IPS-20b (cell line): ENCODE data around the gene ACKR1.

Experiments
- H3K27ac ChIP-seq: one replicate; pipeline ENCODE4 v1.5.1; 2013; ENCODE audit warnings: low read length
- H3K27me3 ChIP-seq: 2 replicates; pipeline ENCODE4 v1.6.1; 2013; ENCODE audit warnings: mild to moderate bottlenecking, low read length, inconsistent platforms; ENCODE audit not compliant: insufficient read depth
- H3K36me3 ChIP-seq: 2 replicates; pipeline ENCODE4 v1.6.1; 2013; ENCODE audit warnings: low read depth, mild to moderate bottlenecking, inconsistent platforms, low read length, moderate library complexity; ENCODE audit not compliant: insufficient read depth
- H3K4me1 ChIP-seq: 2 replicates; pipeline ENCODE4 v1.6.1; 2013; ENCODE audit warnings: mild to moderate bottlenecking, control low read depth, inconsistent platforms, low read length, moderate library complexity; ENCODE audit not compliant: insufficient read depth
- H3K4me3 ChIP-seq: 2 replicates; pipeline ENCODE4 v1.5.1; 2013; ENCODE audit warnings: mild to moderate bottlenecking, low read length, inconsistent platforms
- H3K9ac ChIP-seq: 2 replicates; pipeline ENCODE4 v1.6.1; 2013; ENCODE audit warnings: low read depth, mild to moderate bottlenecking, inconsistent platforms, low read length, moderate library complexity
- H3K9me3 ChIP-seq: 2 replicates; pipeline ENCODE4 v1.6.1; 2013; ENCODE audit warnings: mild to moderate bottlenecking, low read depth, low read length, inconsistent platforms; ENCODE audit not compliant: insufficient read depth

ACKR1 gene

DNA sequence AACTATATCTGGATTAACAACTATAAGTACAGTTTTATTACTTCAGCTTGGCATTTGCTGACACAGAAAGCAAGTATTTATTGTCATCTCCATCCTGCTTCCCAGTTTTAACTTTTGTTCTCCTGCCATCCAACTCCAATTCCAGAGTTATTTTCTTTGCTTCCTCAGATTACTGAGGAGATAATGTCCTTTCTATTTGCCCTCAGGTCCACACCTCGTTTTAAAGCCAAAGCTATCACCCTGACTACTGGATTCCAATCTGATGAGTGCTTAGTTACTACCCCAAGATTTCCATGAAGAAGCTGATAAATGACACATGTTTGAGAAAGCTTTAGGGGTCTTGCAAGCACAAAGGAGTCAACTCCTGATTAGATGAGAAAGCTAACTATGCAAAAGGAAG lies 25.2 kb downstream of the ACKR1 start:
- no peak overlapping the region for H3K27ac ChIP-seq
- no peaks in the 10 kb centered on the region for H3K27me3 ChIP-seq
- H3K4me1 ChIP-seq: no peaks in the 10 kb centered on the region
- no peak overlapping the region for H3K9ac ChIP-seq
- H3K9me3 ChIP-seq: no peaks in the 10 kb centered on the region
- H3K36me3 ChIP-seq: no peaks in the 10 kb centered on the region
- H3K4me3 ChIP-seq: no peak overlapping the region

DNA sequence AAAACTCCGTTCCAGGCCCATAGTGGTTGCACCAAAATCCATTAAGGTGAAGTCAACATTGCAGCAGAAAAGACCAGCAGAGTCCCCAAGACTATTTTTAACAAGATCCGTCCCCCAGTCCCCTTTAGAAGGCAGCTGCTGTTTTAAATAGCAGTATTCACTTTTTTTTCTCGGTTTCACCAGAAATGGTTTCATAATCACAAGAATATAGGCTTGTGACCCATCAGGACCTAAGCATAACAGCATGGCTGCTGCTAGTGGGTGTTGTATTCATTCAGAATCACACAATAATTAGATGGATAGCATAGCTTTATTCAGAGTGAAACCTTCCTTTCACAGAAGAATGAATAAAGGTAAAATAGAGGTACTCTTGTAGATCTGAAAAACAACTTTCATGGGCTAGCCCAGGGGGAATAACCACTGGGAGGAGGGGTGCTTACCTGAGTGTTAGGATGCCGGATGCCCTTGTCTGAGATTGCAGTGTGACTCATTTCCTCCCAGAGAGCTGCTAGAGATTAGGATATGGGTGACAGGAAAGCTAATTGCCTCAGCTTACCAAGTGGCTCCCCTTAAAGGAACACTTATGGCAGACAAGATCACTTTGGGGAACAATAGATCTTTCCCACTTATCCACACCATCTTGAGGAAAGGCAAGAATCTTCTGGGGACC lies 35.0 kb downstream of the ACKR1 start:
- Histone ChIP-seq H3K4me3 (no peak overlapping the region), H3K36me3 (no peaks in the 10 kb centered on the region), H3K4me1 (no peaks in the 10 kb centered on the region), H3K9ac (no peak overlapping the region), H3K9me3 (peaks cover 6% of the 10 kb centered on the region; the same call in 1 of the 2 replicates), H3K27me3 (no peaks in the 10 kb centered on the region), H3K27ac (no peak overlapping the region)

DNA sequence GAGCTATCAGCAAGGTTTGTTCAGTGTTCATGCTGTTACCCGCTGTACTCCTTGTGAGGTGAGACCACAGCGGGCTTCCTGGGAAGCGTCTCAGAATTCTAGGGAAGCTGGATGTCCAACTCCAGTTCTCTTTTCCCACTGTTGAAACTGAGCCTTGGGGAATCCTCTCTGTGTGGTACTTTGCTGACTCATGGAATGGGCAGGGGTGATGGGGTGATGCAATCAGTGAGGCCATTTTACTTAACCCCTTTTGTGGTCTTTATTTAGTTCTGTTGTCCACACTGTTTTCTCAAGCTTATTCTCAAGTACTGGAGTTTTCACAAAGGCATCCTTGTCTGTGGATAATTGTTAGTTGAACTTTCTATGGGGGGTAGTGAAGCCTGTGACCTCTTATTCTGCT lies 42.6 kb downstream of the ACKR1 start:
- H3K9ac ChIP-seq: no peak overlapping the region
- no peak overlapping the region for H3K4me3 ChIP-seq
- H3K27ac ChIP-seq: no peak overlapping the region
- H3K36me3 ChIP-seq: no peaks in the 10 kb centered on the region
- H3K4me1 ChIP-seq: no peaks in the 10 kb centered on the region
- H3K9me3 ChIP-seq: peaks cover 6% of the 10 kb centered on the region; the same call in 1 of the 2 replicates
- no peaks in the 10 kb centered on the region for H3K27me3 ChIP-seq

DNA sequence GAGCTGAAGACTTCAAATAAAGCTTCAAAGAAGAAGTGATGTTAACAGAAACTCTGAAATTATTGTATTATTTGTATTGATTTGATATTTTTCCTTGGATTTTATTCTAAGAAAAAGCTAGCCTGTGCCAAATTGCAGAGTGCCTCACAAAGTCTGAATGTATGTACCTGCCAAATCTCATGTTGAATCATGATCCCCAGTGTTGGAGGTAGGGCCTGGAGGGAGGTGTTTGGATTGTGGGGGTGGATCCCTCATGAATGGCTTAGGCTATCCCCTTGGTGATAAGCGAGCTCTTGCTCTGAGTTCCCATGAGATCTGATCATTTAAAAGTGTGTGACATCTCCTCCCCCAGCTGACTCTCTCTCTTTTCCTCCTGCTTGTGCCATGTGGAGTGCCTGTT lies 43.6 kb downstream of the ACKR1 start:
- Histone ChIP-seq H3K9ac (no peak overlapping the region), H3K4me1 (no peaks in the 10 kb centered on the region), H3K27me3 (no peaks in the 10 kb centered on the region), H3K27ac (no peak overlapping the region), H3K36me3 (no peaks in the 10 kb centered on the region), H3K4me3 (no peak overlapping the region), H3K9me3 (no peaks in the 10 kb centered on the region)

DNA sequence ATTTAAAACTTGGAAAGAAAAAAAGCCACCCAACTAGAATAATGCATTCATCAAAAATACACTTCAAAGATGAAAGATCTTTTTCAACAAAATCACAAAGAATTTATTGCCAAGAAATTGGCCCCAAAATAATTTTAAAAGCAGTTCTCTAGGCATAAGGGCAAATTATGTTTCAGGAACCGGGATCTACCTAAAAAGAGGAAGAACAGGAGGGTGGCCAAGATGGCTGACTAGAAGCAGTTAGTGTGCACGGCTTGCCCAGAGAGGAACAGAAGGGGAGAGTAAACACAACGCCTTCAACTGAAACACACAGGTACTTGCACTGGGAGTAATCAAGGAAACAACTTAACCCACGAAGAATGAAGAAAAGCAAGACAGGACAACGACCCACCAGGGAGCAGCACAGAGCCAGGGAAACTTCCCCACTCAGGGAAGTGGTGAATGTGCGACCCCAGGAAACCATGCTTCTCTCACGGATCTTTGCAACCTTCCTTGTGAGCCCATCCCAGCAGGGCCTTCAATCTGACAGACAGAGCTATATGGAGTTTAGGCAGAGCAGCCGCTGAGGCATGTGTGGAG lies 46.1 kb downstream of the ACKR1 start:
- Histone ChIP-seq H3K27me3 (no peaks in the 10 kb centered on the region), H3K9me3 (no peaks in the 10 kb centered on the region), H3K4me3 (no peak overlapping the region), H3K36me3 (no peaks in the 10 kb centered on the region), H3K4me1 (no peaks in the 10 kb centered on the region), H3K27ac (no peak overlapping the region), H3K9ac (no peak overlapping the region)
